DMS 273 (cell line): ENCODE results near the gene NRP2.

Experiments used
- DNase-seq: peaks from one replicate; lab custom pipeline; 2025; ENCODE audit not compliant: unreplicated experiment; lab: John Stamatoyannopoulos, UW

The NRP2 gene

DNA sequence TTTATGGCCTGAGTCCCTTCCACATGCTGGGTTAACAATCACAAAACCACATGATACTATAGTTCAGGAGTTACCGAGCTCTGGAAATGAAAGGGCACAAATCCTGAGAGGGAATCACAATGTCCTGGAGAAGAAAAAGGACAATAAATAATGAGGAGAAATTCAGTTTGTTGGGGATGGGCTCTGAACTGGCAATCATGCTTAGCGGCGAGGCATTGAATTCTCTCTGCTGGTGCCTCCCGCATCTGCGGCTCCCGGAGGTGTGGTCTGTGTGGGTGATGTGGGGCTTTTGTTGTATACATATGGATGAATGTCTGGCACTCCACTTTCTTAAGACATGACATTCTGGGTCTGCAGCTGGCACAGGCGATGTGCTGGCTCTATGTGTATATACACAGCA is 46.1 kb downstream of the NRP2 start:
- no peak for DNase-seq

DNA sequence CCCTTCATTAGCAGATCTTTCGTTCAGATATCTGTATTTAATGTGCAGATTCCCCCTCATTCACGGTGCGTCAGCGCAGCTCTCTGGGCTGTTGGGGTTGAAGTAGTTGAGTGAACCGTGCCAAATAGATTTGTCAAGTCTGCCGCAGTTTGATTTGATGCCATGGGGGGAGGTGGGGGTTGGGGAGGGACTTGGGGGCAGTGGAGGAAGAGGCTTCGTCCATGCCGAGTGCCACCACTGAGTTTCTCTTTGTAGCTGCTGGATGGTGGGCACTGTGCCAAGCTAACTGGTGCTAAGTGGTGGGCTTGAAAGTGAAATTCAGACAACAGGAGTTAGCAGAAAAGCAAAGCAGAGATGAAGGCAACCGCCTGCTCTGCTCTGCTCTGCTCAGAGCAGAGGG is 47.9 kb downstream of the NRP2 start:
- DNase-seq, result peak; percentile 5

DNA sequence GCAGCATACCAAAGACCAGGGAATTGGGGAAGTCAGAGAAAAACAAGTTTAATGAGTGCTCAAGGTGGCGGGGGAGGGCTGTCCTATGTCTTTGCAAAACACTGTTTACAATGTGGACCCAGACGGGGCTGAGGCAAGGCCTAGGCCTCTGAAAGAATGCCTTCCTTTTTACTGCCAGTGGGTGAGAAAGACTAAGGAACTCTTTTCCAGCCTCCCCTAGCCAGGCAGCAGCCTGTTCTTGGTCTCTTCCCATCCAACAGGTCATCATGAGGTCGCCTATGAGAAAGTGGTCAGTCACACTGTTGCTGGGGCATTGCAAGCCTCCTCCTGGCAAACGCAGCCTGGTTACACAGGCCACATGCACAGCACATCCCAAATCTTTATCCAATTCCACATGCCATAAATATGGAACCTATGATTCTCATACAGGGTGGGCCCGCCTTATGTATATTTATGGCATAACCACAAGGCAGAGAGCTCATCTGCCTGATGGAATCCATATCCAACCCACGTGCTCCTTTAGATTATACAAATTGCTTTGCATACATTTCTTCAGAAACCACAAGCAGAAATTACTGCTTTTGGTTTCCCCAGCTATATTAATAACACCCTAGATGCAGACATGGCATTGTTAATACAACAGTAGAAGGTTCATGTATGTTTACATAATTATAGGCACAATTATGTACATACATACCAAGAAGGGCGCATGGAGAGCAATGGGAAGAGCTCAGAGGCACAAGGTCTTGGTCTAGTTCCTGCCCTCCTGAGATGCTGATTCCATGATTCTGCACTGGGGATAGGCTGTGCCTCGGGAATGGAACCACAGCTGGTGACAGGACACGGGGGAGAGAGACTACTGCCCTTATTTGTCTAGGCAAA is 48.6 kb downstream of the NRP2 start:
- DNase-seq, result no peak

DNA sequence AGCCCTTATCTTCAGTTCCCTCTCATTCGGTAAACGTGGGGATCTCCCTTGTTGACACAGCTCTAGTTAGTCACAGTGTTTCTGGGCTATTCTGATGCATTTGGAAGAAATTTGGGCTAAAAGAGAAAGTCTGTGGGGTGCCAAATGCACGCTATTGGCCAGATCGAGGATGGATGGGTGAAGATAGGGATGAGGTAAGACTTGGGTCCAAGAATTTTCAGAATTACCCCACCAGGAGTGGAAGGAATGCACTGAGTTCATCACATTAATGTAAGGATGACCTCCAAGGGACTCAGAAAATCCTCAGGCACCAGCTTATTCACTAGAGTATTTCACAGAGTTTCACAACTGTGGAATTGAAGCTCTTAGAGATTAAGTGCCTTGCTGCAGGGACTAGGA is 49.3 kb downstream of the NRP2 start:
- no peak for DNase-seq

DNA sequence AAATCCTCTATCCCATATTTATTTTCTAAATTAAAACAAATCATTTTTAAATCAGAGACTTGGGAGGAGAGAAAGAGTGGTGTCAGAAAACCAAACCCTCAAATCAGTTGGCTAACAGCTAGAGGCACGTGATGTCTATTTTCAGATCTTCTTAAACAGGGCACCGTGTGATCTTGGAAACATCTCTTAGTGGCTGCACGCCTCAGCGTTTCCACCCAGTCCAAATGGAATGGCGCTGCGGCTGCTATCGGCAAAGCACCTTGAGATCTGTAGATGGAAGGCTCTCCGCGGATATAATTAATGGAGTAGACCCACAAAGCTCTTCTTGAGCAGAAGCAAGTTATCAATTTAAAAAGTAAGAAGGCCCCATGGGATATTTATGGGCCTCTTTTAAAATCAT is 50.0 kb downstream of the NRP2 start:
- no peak for DNase-seq

DNA sequence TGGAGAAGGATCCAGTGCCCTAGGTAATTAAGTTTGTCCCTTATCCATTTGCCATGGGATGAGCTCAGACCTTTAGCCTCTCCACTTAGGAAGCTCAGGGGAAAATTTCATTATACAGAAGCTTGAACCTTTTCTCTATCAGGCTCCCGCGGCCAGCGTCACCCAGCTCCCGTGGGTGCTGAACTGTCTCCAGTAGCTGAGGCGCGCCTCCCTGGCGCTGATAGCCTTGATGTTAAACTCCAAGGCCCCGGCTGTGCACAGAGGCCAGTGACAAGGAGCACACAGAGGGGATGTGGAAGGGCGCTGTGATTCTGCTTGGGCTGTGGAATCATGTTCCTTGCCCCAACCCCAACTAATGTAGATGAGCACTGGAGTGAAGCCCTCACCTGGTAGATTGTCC is 50.8 kb downstream of the NRP2 start:
- DNase-seq, result no peak

DNA sequence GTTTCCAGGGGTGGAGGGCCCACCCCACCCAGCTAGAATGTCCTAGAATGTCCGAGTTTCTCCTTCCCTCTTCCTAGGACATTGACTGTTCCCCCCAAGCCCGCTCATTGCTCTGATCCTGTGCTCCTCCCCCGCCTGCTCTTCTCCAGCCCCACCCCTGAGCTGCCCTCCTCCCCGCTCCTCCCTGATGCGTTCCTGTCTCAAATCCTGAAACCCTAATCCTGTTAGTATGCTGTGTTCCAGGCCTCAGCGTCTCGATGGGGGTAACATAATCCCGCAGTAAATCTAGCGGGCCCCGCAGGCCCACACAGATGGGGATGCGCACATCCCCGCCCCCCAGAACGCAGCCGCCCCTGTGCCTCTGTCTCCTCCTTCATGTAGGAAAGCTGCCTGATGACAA is 51.3 kb downstream of the NRP2 start:
- no peak for DNase-seq

DNA sequence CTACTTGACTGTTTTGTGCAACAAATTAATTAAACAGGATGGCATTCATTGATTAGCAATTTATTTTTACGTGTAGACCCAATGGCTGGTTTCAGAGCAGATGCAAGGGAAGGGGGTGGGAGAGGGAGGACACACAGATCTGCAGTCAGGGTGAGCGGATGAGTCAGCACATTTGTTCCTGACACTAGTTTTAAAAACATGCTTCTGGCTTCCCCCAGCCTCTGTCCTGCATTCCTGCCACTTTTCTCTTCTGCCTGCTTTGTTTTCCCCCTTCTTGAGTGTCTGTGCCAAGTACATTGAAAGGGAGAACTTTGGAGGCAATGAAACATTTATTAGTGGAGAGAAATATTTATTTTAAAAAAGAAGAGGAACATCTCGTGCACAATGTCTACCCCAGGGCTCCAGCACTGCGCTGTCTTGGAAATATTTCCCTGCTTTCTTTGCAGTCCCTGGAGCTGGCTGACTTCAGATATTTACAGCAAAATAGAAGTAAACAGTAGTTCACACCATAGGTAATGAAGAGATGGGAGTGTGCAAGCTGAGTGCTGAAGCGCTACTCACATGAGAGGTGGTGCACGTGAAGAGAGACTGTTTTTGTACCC is 52.2 kb downstream of the NRP2 start:
- peak; percentile 60 for DNase-seq

DNA sequence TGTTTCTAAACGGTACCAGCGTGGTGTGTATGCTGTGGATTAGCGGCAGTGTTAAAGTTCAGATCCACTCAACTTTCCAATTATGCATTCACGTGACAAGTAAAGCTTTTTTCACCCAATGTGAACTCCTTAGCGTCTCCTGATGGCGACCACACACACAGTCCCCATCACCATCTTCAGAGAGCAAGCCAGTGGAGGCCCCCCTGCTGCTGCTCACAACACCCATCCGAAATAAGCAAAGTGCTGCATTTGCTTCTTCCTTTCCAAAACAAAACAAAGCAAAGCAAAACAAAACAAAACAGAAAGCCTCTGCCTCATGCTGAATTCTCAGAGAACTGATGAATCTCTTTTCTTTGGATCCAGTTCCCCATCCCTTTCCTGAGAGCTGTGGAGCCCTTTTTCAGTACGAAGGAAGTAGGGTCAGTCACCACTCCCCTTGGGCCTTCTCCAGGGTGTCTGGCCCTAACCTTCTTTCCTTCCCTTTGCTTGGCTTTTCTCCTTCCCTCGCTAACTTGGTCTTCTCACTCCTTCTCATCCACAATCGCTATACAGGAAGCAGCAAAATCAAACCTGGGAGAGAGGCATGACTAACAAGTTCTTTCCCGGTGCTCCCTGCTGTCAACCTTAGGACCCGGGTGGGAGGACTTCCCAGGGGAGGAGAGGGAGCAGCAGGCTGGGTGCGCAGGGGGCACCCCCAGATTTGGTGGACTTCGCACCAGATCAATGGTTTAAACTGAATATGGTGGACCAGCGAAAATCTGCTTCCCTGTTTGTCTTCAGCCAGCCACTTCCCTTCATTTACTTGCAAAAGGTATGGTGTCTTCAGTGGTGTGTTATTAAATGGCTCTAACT is 56.0 kb downstream of the NRP2 start:
- DNase-seq, result no peak

DNA sequence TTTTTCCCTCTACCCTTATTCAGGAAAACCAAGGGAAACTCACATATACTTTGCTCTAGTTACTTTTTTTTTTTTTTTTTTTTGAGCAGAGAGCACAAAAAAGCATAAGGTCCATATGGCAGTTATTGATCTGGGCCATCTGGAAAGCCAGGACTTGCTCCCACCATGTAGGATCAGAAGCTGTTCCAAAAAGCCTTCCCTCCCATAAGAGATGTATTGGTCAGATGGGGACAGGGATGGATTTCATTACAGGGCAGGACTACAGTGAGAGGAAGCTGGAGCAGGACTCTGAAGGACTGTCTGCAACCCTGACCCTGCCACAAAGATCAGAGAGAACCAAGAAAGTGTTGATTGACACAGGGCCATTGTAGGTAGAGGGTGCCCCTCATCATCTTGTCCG is 57.3 kb downstream of the NRP2 start:
- peak; percentile 79 for DNase-seq

DNA sequence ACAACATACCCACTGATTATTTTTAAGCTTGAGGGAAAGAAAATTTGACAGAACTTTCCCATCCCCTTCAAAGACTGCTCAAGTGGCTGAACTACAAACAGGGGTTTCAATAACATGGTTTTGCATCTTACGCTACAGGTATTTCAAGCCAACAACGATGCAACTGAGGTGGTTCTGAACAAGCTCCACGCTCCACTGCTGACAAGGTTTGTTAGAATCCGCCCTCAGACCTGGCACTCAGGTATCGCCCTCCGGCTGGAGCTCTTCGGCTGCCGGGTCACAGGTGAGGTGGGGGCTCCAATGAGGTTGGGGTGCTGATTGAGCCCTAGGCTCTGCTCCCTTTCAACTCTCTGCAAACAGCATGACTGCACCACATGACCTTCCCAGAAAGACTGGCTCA is 58.1 kb downstream of the NRP2 start:
- no peak for DNase-seq

DNA sequence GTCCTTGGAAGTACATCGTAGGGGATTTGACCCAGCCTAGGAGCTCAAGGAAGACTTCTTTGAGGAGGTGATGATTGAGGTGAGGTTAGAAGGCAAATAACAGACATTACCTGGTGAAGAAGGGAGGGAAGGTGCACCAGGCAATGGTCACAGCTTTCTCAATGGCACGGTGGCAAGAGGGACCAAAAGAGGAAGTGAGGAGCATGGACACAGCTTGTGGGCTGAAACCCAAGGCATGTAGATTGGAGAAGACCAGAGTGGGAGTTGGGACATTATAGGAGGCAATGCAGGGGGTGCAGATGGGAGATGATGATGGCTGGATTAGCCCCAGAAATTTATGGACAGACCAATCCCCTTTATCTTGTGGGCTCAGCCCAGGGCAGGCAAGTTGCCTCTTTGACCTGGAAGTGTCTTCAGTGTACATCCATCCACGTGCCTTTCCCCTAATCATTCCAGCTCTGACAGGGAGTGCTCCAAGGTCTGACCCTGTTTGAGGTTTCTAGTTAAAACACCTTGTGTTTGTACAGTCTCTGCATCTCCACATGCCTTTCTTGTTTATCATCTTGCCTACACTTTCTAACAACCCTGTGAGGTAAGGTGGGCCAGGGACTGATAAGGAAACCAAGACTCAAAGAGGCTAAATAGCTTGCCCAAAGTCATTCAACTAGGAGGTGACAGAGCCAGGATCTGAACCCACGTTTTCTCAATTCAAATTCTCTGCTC is 59.1 kb downstream of the NRP2 start:
- no peak for DNase-seq

DNA sequence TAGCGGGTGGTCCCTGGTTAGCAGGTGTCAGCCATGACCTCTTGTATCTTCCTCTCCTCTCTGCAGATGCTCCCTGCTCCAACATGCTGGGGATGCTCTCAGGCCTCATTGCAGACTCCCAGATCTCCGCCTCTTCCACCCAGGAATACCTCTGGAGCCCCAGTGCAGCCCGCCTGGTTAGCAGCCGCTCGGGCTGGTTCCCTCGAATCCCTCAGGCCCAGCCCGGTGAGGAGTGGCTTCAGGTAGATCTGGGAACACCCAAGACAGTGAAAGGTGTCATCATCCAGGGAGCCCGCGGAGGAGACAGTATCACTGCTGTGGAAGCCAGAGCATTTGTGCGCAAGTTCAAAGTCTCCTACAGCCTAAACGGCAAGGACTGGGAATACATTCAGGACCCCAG is 60.8 kb downstream of the NRP2 start:
- no peak for DNase-seq

DNA sequence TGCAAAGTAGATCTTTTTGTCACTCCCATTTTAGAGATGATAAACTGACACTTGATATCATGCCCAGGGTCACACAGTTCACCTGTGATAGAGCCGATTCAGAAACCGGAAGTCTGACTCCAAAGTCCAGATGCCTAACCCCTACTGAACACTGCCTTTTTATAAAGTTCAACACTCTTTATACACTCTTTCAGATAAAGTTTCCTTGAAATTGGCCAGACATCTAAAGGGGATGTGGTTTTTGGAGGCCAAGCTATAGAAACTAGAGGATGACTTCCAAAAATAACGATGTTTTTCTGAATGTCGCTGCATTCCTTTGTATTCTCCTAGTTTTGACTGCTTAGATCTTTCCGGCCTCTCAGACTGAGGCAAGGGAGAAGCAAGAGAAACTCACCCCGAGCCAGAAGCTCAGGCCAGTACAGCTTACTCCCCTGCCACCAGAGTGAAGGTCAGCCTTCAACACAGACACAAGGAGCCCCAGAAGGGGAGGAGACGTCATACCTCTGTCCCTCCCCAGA is 61.8 kb downstream of the NRP2 start:
- no peak for DNase-seq

DNA sequence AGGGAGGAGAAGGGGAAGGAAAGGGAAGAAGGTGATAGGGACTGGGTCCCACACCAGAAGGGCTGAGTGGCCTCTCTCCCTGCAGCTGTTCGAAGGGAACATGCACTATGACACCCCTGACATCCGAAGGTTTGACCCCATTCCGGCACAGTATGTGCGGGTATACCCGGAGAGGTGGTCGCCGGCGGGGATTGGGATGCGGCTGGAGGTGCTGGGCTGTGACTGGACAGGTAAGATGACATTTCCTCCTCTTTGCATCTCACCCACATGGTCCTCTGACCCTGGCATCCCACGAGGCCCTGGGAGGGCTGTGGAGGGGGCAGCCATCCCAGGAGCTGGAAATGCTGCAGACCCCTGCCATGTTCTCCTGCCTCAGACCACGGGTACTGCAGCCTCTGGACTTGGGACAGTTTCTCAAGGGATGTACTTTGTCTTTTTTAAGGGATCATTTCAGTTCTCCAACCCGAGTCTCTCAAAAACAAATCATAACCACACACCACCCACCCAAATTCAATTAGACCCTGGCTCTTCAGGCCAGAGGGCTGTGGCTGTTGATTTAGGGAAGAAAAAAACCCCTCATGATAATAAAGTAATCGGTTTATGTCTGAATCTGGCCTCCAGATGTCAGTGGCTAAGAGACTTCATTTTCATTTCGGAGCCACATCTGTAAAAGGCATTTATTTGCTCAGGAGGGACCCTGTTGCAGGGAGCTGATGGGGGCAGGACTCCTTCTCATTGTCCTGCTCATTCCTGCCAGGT is 63.5 kb downstream of the NRP2 start:
- DNase-seq, result no peak

DNA sequence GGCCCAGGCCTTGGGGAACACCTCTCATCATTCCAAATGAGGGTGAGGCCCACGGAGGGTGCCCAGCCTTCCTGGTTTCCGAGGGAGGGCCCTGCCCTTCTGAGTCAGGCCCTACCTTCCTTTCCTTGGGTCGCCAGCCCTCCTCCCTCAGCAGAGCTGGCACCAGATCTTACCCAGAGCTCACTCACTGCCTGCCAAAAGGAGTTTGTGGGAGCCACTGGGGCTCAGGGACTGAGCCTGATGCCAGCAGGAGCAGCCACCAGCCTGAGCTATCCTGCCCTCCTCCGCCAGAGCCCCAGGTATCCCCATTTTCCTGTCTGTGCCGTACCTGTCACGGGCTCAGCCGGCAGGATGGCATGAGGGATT is 64.1 kb downstream of the NRP2 start:
- no peak for DNase-seq

DNA sequence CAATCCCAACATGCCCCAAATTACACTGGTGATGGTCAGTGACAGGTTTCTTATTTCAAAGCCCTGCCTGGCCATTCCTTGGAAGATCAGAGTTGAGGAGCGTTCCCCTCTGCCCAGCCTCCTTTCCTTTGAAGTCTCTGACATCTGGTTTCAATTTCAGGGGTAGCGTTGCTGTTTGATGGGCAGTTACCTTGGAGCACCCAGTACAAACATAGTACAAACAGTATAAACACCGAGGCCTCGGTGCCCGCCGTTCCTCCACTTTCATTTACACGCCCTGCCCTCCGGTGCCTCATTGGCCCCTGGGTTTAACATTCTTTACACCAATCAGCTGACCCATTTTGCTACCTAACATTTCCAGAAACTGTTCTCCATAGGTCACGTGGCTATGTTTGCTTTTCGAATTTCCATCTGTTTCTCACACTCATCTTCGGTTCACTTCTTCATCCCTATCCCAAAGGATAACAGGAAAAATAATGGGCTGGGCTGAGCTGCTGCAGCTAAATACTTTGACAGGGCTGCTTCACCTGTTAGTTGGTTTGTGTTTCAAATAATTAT is 65.6 kb downstream of the NRP2 start:
- DNase-seq, result no peak

DNA sequence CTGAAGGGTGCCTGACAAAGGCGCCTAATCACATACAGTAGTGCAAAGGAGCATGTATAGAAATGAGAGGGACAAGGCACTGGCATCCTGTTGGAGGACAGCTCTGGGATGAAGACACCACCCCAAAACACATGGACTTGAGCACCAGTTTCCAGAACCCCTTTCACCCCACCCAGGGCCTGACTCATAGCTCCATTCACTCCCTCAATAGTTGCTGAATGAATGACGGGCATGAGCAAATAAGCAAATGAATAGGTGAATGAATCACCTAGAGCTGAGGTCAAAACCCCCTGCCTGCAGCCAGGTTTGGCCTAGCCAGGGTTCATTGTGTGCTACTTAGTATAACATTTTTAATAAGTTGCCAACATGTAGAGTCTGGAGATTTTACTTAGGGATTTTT is 66.3 kb downstream of the NRP2 start:
- DNase-seq, result no peak

DNA sequence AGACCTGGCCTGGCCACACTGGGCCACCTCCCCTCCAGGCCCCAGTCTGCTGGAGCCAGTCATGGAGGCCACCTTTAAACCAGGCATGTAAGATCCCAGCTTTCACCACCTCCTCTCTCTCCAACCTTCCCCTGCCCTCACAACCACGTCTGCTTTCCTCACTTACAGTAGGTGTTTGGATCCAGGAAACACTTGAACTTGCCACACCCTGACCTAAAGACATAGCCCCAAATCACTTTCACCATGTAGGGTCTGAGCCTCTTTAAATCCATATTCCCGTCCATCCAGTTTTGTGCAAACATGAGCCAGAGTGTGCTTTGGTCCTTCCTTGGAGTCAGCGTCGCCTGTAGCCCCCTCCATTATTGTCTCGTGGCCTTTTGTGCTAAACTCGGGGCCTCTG is 66.8 kb downstream of the NRP2 start:
- DNase-seq, result no peak

DNA sequence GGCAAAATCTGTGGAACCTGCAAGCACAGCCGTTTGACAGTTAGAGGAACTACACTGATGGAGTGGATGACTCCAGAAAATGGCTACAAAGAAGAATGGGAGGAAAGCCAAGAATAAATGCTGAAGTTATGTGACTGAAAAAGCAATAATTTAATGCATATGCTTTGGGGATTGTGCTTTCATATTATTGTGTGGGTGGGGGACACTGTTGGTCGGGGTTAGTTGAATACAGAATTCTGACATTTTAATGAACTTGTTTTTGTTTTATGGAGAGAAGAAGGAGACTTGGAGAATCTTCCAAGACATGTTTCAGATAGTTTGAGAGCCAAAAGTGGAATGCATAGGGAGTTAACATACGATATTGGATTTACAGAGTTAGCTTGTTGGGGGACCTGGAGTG is 68.5 kb downstream of the NRP2 start:
- no peak for DNase-seq
